ENCODE results near the gene VAV2.

Gene VAV2

GRCh38 chr9:133854765-133855164, 137.4 kb downstream of the VAV2 start:
- peaks cover 4% of the 10 kb centered on the region for H3K79me1 ChIP-seq (ENCODE audit: low read length)
- WGBS (ENCODE audit: extremely low coverage, insufficient coverage, low lambda C conversion rate), result no CpG with 5 or more reads among the region's 4 CpGs
- H3K18ac ChIP-seq (ENCODE audit: low read length), result no peak overlapping the region
- H2BK5ac ChIP-seq (ENCODE audit: low read length), result no peak overlapping the region
- H3K4me1 ChIP-seq (ENCODE audit: control insufficient read depth, low read depth, low read length), result no peaks in the 10 kb centered on the region
- H4K8ac ChIP-seq (ENCODE audit: low read depth, low read length), result no peak overlapping the region
- no peak overlapping the region for H3K4me3 ChIP-seq (ENCODE audit: low read length)
- no peak overlapping the region for H3K4me2 ChIP-seq (ENCODE audit: low read length)
- H3K27me3 ChIP-seq (ENCODE audit: insufficient read depth, low read length, poor library complexity), result no peaks in the 10 kb centered on the region
- no peak for DNase-seq
- H4K5ac ChIP-seq (ENCODE audit: low read length), result no peak overlapping the region
- H3K79me2 ChIP-seq (ENCODE audit: control insufficient read depth, insufficient read depth, low read length), result no peaks in the 10 kb centered on the region
- no peak overlapping the region for H3K56ac ChIP-seq (ENCODE audit: low read length)
- H3K9ac ChIP-seq (ENCODE audit: low read length), result no peak overlapping the region
- no peak overlapping the region for H2AK5ac ChIP-seq (ENCODE audit: low read length)
- H2BK15ac ChIP-seq (replicated peaks; ENCODE audit: low read depth), result no peak overlapping the region
- no peaks in the 10 kb centered on the region for H3K36me3 ChIP-seq (ENCODE audit: control insufficient read depth, insufficient read depth, low read length)
- no peak overlapping the region for H3K23ac ChIP-seq (ENCODE audit: low read length)
- H2BK120ac ChIP-seq (ENCODE audit: low read depth, low read length), result no peak overlapping the region
- no peak overlapping the region for H3K27ac ChIP-seq (ENCODE audit: low read depth, low read length)
- H3K4ac ChIP-seq (ENCODE audit: low read depth, low read length), result no peak overlapping the region

- Histone ChIP-seq H3K4ac (ENCODE audit: low read depth, low read length) (no peak overlapping the region), H2BK5ac (ENCODE audit: low read length) (no peak overlapping the region), H4K8ac (ENCODE audit: low read depth, low read length) (no peak overlapping the region), H3K36me3 (ENCODE audit: control insufficient read depth, insufficient read depth, low read length) (no peaks in the 10 kb centered on the region), H3K4me3 (ENCODE audit: low read length) (no peak overlapping the region), H3K4me2 (ENCODE audit: low read length) (no peak overlapping the region), H3K4me1 (ENCODE audit: control insufficient read depth, low read depth, low read length) (no peaks in the 10 kb centered on the region), H3K9ac (ENCODE audit: low read length) (no peak overlapping the region), H3K79me1 (ENCODE audit: low read length) (peaks cover 4% of the 10 kb centered on the region), H3K56ac (ENCODE audit: low read length) (no peak overlapping the region), H3K27ac (ENCODE audit: low read depth, low read length) (no peak overlapping the region), H3K79me2 (ENCODE audit: control insufficient read depth, insufficient read depth, low read length) (no peaks in the 10 kb centered on the region), H4K5ac (ENCODE audit: low read length) (no peak overlapping the region), H3K23ac (ENCODE audit: low read length) (no peak overlapping the region), H2BK15ac (replicated peaks; ENCODE audit: low read depth) (no peak overlapping the region), H3K18ac (ENCODE audit: low read length) (no peak overlapping the region), H2AK5ac (ENCODE audit: low read length) (no peak overlapping the region), H2BK120ac (ENCODE audit: low read depth, low read length) (no peak overlapping the region), H3K27me3 (ENCODE audit: insufficient read depth, low read length, poor library complexity) (no peaks in the 10 kb centered on the region)
- DNase-seq, result no peak
- no CpG with 5 or more reads among the region's 6 CpGs for WGBS (ENCODE audit: extremely low coverage, insufficient coverage, low lambda C conversion rate)
Measured at GRCh38 chr9:133854048-133854447, 138.1 kb downstream of the VAV2 start.

DNA sequence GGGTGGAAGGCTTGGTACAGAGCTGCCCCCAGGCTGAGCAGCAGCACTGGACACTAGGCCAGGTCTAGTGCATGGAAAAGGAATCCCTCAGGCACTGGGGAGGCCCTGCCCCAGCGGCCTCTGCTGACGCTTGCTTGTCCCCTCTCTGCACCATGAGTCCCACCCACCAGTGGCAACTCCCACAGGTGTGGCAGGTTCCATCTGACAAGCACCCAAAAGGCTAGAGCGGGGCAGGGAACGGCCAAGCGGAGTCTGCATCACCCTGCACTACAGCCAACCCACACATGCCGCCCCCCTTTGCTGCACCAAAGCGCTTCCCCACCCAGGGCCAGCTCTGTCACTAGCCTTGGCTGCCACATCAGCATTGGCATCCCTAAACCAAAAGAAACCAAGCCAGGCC, 138.8 kb downstream of the VAV2 start:
- Histone ChIP-seq H3K79me2 (ENCODE audit: control insufficient read depth, insufficient read depth, low read length) (no peaks in the 10 kb centered on the region), H3K56ac (ENCODE audit: low read length) (no peak overlapping the region), H3K4me2 (ENCODE audit: low read length) (no peak overlapping the region), H3K23ac (ENCODE audit: low read length) (no peak overlapping the region), H2BK120ac (ENCODE audit: low read depth, low read length) (no peak overlapping the region), H3K9ac (ENCODE audit: low read length) (no peak overlapping the region), H3K27me3 (ENCODE audit: insufficient read depth, low read length, poor library complexity) (no peaks in the 10 kb centered on the region), H4K8ac (ENCODE audit: low read depth, low read length) (no peak overlapping the region), H2BK5ac (ENCODE audit: low read length) (no peak overlapping the region), H3K27ac (ENCODE audit: low read depth, low read length) (no peak overlapping the region), H3K4me3 (ENCODE audit: low read length) (no peak overlapping the region), H3K4ac (ENCODE audit: low read depth, low read length) (no peak overlapping the region), H3K79me1 (ENCODE audit: low read length) (peaks cover 4% of the 10 kb centered on the region), H4K5ac (ENCODE audit: low read length) (no peak overlapping the region), H2AK5ac (ENCODE audit: low read length) (no peak overlapping the region), H3K4me1 (ENCODE audit: control insufficient read depth, low read depth, low read length) (no peaks in the 10 kb centered on the region), H3K36me3 (ENCODE audit: control insufficient read depth, insufficient read depth, low read length) (no peaks in the 10 kb centered on the region), H2BK15ac (replicated peaks; ENCODE audit: low read depth) (no peak overlapping the region), H3K18ac (ENCODE audit: low read length) (no peak overlapping the region)
- no CpG with 5 or more reads among the region's 7 CpGs for WGBS (ENCODE audit: extremely low coverage, insufficient coverage, low lambda C conversion rate)
- no peak for DNase-seq

- Histone ChIP-seq H4K8ac (ENCODE audit: low read depth, low read length) (no peak overlapping the region), H3K4me2 (ENCODE audit: low read length) (no peak overlapping the region), H2BK120ac (ENCODE audit: low read depth, low read length) (no peak overlapping the region), H2BK5ac (ENCODE audit: low read length) (no peak overlapping the region), H3K36me3 (ENCODE audit: control insufficient read depth, insufficient read depth, low read length) (no peaks in the 10 kb centered on the region), H3K4ac (ENCODE audit: low read depth, low read length) (no peak overlapping the region), H3K27ac (ENCODE audit: low read depth, low read length) (no peak overlapping the region), H3K4me3 (ENCODE audit: low read length) (no peak overlapping the region), H2AK5ac (ENCODE audit: low read length) (no peak overlapping the region), H2BK15ac (replicated peaks; ENCODE audit: low read depth) (no peak overlapping the region), H3K79me1 (ENCODE audit: low read length) (peaks cover 4% of the 10 kb centered on the region), H3K27me3 (ENCODE audit: insufficient read depth, low read length, poor library complexity) (no peaks in the 10 kb centered on the region), H3K23ac (ENCODE audit: low read length) (no peak overlapping the region), H3K18ac (ENCODE audit: low read length) (no peak overlapping the region), H4K5ac (ENCODE audit: low read length) (no peak overlapping the region), H3K9ac (ENCODE audit: low read length) (no peak overlapping the region), H3K4me1 (ENCODE audit: control insufficient read depth, low read depth, low read length) (no peaks in the 10 kb centered on the region), H3K56ac (ENCODE audit: low read length) (no peak overlapping the region), H3K79me2 (ENCODE audit: control insufficient read depth, insufficient read depth, low read length) (no peaks in the 10 kb centered on the region)
- WGBS (ENCODE audit: extremely low coverage, insufficient coverage, low lambda C conversion rate), result no CpG with 5 or more reads among the region's 6 CpGs
- DNase-seq, result no peak
Measured at GRCh38 chr9:133852431-133852830, 139.7 kb downstream of the VAV2 start.

DNA sequence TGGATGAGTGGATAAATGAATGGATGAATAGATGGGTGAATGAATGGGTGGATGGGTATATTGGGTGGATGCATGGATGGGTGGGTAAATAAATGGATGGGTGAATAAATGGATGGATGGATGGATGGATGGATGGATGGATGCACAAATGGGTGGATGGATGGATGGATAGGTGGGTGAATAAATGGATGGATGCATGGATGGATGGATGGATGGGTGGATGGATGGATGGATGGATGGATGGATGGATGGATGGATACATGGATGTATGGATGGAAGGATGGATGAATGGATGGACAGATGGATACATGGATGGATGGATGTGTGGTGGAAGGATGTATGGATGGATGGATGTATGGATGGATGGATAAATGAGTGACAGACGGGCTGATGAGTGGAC, 140.4 kb downstream of the VAV2 start:
- Histone ChIP-seq H3K4me1 (ENCODE audit: control insufficient read depth, low read depth, low read length) (no peaks in the 10 kb centered on the region), H3K9ac (ENCODE audit: low read length) (no peak overlapping the region), H3K4ac (ENCODE audit: low read depth, low read length) (no peak overlapping the region), H3K36me3 (ENCODE audit: control insufficient read depth, insufficient read depth, low read length) (no peaks in the 10 kb centered on the region), H2BK120ac (ENCODE audit: low read depth, low read length) (no peak overlapping the region), H3K27me3 (ENCODE audit: insufficient read depth, low read length, poor library complexity) (no peaks in the 10 kb centered on the region), H3K18ac (ENCODE audit: low read length) (no peak overlapping the region), H3K4me3 (ENCODE audit: low read length) (no peak overlapping the region), H3K4me2 (ENCODE audit: low read length) (no peak overlapping the region), H4K5ac (ENCODE audit: low read length) (no peak overlapping the region), H2AK5ac (ENCODE audit: low read length) (no peak overlapping the region), H3K79me1 (ENCODE audit: low read length) (peaks cover 4% of the 10 kb centered on the region), H2BK5ac (ENCODE audit: low read length) (no peak overlapping the region), H3K56ac (ENCODE audit: low read length) (no peak overlapping the region), H2BK15ac (replicated peaks; ENCODE audit: low read depth) (no peak overlapping the region), H4K8ac (ENCODE audit: low read depth, low read length) (no peak overlapping the region), H3K23ac (ENCODE audit: low read length) (no peak overlapping the region), H3K27ac (ENCODE audit: low read depth, low read length) (no peak overlapping the region), H3K79me2 (ENCODE audit: control insufficient read depth, insufficient read depth, low read length) (no peaks in the 10 kb centered on the region)
- no CpG with 5 or more reads among the region's 1 CpG for WGBS (ENCODE audit: extremely low coverage, insufficient coverage, low lambda C conversion rate)
- DNase-seq, result no peak

GRCh38 chr9:133850937-133851336, 141.2 kb downstream of the VAV2 start:
- Histone ChIP-seq H3K36me3 (ENCODE audit: control insufficient read depth, insufficient read depth, low read length) (no peaks in the 10 kb centered on the region), H2BK15ac (replicated peaks; ENCODE audit: low read depth) (no peak overlapping the region), H3K79me1 (ENCODE audit: low read length) (peaks cover 4% of the 10 kb centered on the region), H3K4me3 (ENCODE audit: low read length) (no peak overlapping the region), H3K23ac (ENCODE audit: low read length) (no peak overlapping the region), H2BK5ac (ENCODE audit: low read length) (no peak overlapping the region), H2BK120ac (ENCODE audit: low read depth, low read length) (no peak overlapping the region), H3K27me3 (ENCODE audit: insufficient read depth, low read length, poor library complexity) (no peaks in the 10 kb centered on the region), H3K79me2 (ENCODE audit: control insufficient read depth, insufficient read depth, low read length) (no peaks in the 10 kb centered on the region), H2AK5ac (ENCODE audit: low read length) (no peak overlapping the region), H4K5ac (ENCODE audit: low read length) (no peak overlapping the region), H3K4me1 (ENCODE audit: control insufficient read depth, low read depth, low read length) (no peaks in the 10 kb centered on the region), H3K9ac (ENCODE audit: low read length) (no peak overlapping the region), H3K4ac (ENCODE audit: low read depth, low read length) (no peak overlapping the region), H3K4me2 (ENCODE audit: low read length) (no peak overlapping the region), H4K8ac (ENCODE audit: low read depth, low read length) (no peak overlapping the region), H3K18ac (ENCODE audit: low read length) (no peak overlapping the region), H3K56ac (ENCODE audit: low read length) (no peak overlapping the region), H3K27ac (ENCODE audit: low read depth, low read length) (no peak overlapping the region)
- no CpG with 5 or more reads among the region's 7 CpGs for WGBS (ENCODE audit: extremely low coverage, insufficient coverage, low lambda C conversion rate)
- DNase-seq, result no peak

Data from mesendoderm (in vitro differentiated cells).